Neural progenitor cell (in vitro differentiated cells): ENCODE measurements around the gene ST6GALNAC2.

ENCODE experiments used
- EZH2phosphoT487 ChIP-seq: fragments of 200-600 bp; sonication (generic); IDR thresholded peaks from 2 replicates; pipeline ENCODE4 v1.6.1; 2017; ENCODE audit warnings: antibody characterized with exemption
- TF ChIP-seq, protein P1 (sequence below): fragments of 200-600 bp; sonication (generic); IDR thresholded peaks from 2 replicates; pipeline ENCODE4 v1.5.1; 2017; ENCODE audit warnings: antibody characterized with exemption, mild to moderate bottlenecking

DNA sequence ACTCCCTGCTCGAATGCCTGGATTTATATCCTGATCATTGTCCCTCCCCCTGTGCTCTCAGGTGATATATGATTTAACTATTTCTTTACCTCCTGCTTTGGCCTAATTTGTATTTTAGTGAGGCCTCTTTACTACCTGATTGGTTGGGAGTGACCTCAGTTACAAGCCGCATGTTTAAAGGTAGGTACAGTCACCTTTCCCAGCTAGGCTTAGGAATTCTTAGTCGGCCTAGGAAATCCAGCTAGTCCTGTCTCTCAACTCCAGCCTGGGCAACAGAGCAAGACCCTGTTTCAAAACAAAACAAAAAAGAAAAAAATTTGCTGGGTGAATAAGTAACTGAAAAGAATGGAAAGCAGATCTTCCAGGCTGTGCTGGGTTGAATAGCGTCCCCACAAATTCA, 26.8 kb upstream of the ST6GALNAC2 start:
- TF ChIP-seq, protein P1, sequence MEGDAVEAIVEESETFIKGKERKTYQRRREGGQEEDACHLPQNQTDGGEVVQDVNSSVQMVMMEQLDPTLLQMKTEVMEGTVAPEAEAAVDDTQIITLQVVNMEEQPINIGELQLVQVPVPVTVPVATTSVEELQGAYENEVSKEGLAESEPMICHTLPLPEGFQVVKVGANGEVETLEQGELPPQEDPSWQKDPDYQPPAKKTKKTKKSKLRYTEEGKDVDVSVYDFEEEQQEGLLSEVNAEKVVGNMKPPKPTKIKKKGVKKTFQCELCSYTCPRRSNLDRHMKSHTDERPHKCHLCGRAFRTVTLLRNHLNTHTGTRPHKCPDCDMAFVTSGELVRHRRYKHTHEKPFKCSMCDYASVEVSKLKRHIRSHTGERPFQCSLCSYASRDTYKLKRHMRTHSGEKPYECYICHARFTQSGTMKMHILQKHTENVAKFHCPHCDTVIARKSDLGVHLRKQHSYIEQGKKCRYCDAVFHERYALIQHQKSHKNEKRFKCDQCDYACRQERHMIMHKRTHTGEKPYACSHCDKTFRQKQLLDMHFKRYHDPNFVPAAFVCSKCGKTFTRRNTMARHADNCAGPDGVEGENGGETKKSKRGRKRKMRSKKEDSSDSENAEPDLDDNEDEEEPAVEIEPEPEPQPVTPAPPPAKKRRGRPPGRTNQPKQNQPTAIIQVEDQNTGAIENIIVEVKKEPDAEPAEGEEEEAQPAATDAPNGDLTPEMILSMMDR: no peak
- no peak for TF ChIP-seq EZH2phosphoT487
